H1 (cell line): ENCODE measurements around the gene KLHL29. TPM values are rescaled to one million over a fixed set of nuclear protein-coding genes. Genes with fewer than 3 reads are reported as not detected.
A peak's percentile ranks its signal among the peaks of the same experiment; 100 is the strongest.

Experiments
- CTCF ChIA-PET: fragments of 300-600 bp; sonication (Branson Sonifier 250); formaldehyde crosslinking; loops from one replicate; lab custom pipeline; 2021; ENCODE audit not compliant: partially characterized antibody; lab: Charles Lee
- POLR2A ChIA-PET: fragments of 300-600 bp; sonication (Branson Sonifier 250); formaldehyde crosslinking; loops from one replicate; lab custom pipeline; 2021; ENCODE audit warnings: inconsistent platforms; ENCODE audit not compliant: partially characterized antibody; lab: Charles Lee
- DNase-seq, 2 experiments: peaks; one replicate each; pipeline versions ENCODE4 v3.0.0 to v3.0.0-alpha.2; 2010 to 2022; ENCODE audit warnings: low spot score in 2 of 2, low read depth in 1 of 2, mixed read lengths in 1 of 2
- FAIRE-seq: peaks from 2 replicates; lab custom pipeline; 2011; peaks lifted over from hg19 to GRCh38; lab: Jason Lieb, UNC
- H2AFZ ChIP-seq: 2 replicates; pipeline ENCODE4 v1.8.1; 2012; ENCODE audit warnings: low read length, inconsistent platforms
- H2AK5ac ChIP-seq: 2 replicates; pipeline ENCODE4 v1.6.1; 2013; ENCODE audit warnings: low read depth, low read length
- H2BK120ac ChIP-seq: replicated peaks from 2 replicates; pipeline ENCODE3; 2013; ENCODE audit warnings: low read depth, low read length, inconsistent platforms
- H2BK12ac ChIP-seq: 2 replicates; pipeline ENCODE4 v1.6.1; 2013; ENCODE audit warnings: low read depth, low read length
- H2BK15ac ChIP-seq: 2 replicates; pipeline ENCODE4 v1.6.1; 2013; ENCODE audit warnings: low read length
- H2BK20ac ChIP-seq: 2 replicates; pipeline ENCODE4 v1.6.1; 2013; ENCODE audit warnings: low read length
- H2BK5ac ChIP-seq: 2 replicates; pipeline ENCODE4 v1.6.1; 2013; ENCODE audit warnings: low read depth, low read length
- H3K14ac ChIP-seq: 2 replicates; pipeline ENCODE4 v1.6.1; 2013; ENCODE audit warnings: inconsistent platforms; ENCODE audit not compliant: insufficient read length
- H3K18ac ChIP-seq: 2 replicates; pipeline ENCODE4 v1.6.1; 2013; ENCODE audit warnings: low read length; ENCODE audit errors: extremely low read depth
- H3K23ac ChIP-seq: 2 replicates; pipeline ENCODE4 v1.6.1; 2013; ENCODE audit warnings: inconsistent platforms; ENCODE audit not compliant: insufficient read length
- H3K23me2 ChIP-seq: 2 replicates; pipeline ENCODE4 v1.6.1; 2013; ENCODE audit warnings: low read depth, low read length
- H3K27ac ChIP-seq: 2 replicates; pipeline ENCODE4 v1.6.1; 2011; ENCODE audit warnings: low read depth, low read length, inconsistent platforms
- H3K27me3 ChIP-seq, 4 experiments: replicated peaks in 1 of 4; 1 replicate in 1 of 4; 2 replicates in 3 of 4; pipeline versions ENCODE4 v1.6.1 to v1.8.1; 2011 to 2013; ENCODE audit warnings: low read length in 3 of 4, mild to moderate bottlenecking in 3 of 4, inconsistent platforms in 2 of 4, mixed read lengths in 2 of 4, moderate library complexity in 1 of 4; ENCODE audit not compliant: control insufficient read depth in 3 of 4, insufficient read depth in 3 of 4; ENCODE audit errors: extremely low read depth in 1 of 4
- H3K36me3 ChIP-seq, 4 experiments: 2 replicates each; pipeline versions ENCODE4 v1.6.1 to v1.8.1; 2011 to 2013; ENCODE audit warnings: mild to moderate bottlenecking in 4 of 4, low read length in 3 of 4, moderate library complexity in 2 of 4, control low read depth in 1 of 4, inconsistent platforms in 1 of 4; ENCODE audit not compliant: insufficient read depth in 4 of 4, control insufficient read depth in 2 of 4
- H3K4ac ChIP-seq: replicated peaks from 2 replicates; pipeline ENCODE3; 2013; ENCODE audit warnings: low read length, low read depth, mixed read lengths, inconsistent platforms; ENCODE audit not compliant: insufficient read length
- H3K4me1 ChIP-seq, 4 experiments: replicated peaks in 1 of 4; 1 replicate in 1 of 4; 2 replicates in 3 of 4; pipeline versions ENCODE4 v1.6.1 to v1.8.1; 2011 to 2013; ENCODE audit warnings: low read length in 3 of 4, inconsistent platforms in 2 of 4, mixed read lengths in 1 of 4; ENCODE audit not compliant: insufficient read depth in 4 of 4, control insufficient read depth in 3 of 4
- H3K4me2 ChIP-seq, 2 experiments: 2 replicates each; pipeline versions ENCODE4 v1.6.1 to v1.8.1; 2011 to 2013; ENCODE audit warnings: low read depth in 2 of 2, low read length in 2 of 2, control low read depth in 1 of 2, inconsistent platforms in 1 of 2, mild to moderate bottlenecking in 1 of 2; ENCODE audit not compliant: insufficient read depth in 1 of 2
- H3K4me3 ChIP-seq, 4 experiments: fragments of 200-600, 300-600 bp in 1 of 4; sonication (generic), shearing (Covaris generic), sonication (Bioruptor Twin) in 1 of 4; 2 replicates each; pipeline versions ENCODE4 v1.5.1 to v1.8.1; 2011 to 2016; ENCODE audit warnings: low read length in 4 of 4, low read depth in 3 of 4, control low read depth in 2 of 4, inconsistent platforms in 2 of 4, mild to moderate bottlenecking in 2 of 4, mixed read lengths in 1 of 4, moderate library complexity in 1 of 4; ENCODE audit not compliant: insufficient read depth in 2 of 4; ENCODE audit errors: extremely low read depth in 1 of 4
- H3K56ac ChIP-seq: replicated peaks from 2 replicates; pipeline ENCODE3; 2013; ENCODE audit warnings: low read depth, mild to moderate bottlenecking, mixed read lengths, low read length, inconsistent platforms; ENCODE audit not compliant: insufficient read length
- H3K79me1 ChIP-seq: 2 replicates; pipeline ENCODE4 v1.6.1; 2013; ENCODE audit warnings: low read depth, low read length, control low read depth
- H3K79me2 ChIP-seq, 2 experiments: 2 replicates each; pipeline versions ENCODE4 v1.6.1 to v1.8.1; 2012 to 2013; ENCODE audit warnings: low read length in 2 of 2, mild to moderate bottlenecking in 2 of 2, inconsistent platforms in 1 of 2; ENCODE audit not compliant: insufficient read depth in 2 of 2, control insufficient read depth in 1 of 2
- H3K9ac ChIP-seq, 4 experiments: replicated peaks in 1 of 4; 1 replicate in 1 of 4; 2 replicates in 3 of 4; pipeline versions ENCODE4 v1.6.1 to v1.8.1; 2011 to 2013; ENCODE audit warnings: low read depth in 3 of 4, low read length in 3 of 4, control low read depth in 2 of 4, mild to moderate bottlenecking in 2 of 4, moderate library complexity in 2 of 4, inconsistent platforms in 1 of 4; ENCODE audit errors: extremely low read depth in 1 of 4
- H3K9me3 ChIP-seq, 2 experiments: 2 replicates each; pipeline versions ENCODE4 v1.6.1 to v1.8.1; 2012 to 2013; ENCODE audit warnings: mild to moderate bottlenecking in 2 of 2, moderate library complexity in 2 of 2, control low read depth in 1 of 2, inconsistent platforms in 1 of 2, low read depth in 1 of 2, low read length in 1 of 2, mixed read lengths in 1 of 2; ENCODE audit not compliant: insufficient read depth in 2 of 2
- H4K20me1 ChIP-seq, 2 experiments: replicated peaks in 1 of 2; 2 replicates each; pipeline versions ENCODE3 to v1.8.1; 2011 to 2013; ENCODE audit warnings: inconsistent platforms in 2 of 2, low read length in 2 of 2, mild to moderate bottlenecking in 1 of 2; ENCODE audit not compliant: insufficient read depth in 2 of 2, control insufficient read depth in 1 of 2
- H4K5ac ChIP-seq: 2 replicates; pipeline ENCODE4 v1.6.1; 2013; ENCODE audit warnings: low read length, low read depth, mixed read lengths, inconsistent platforms; ENCODE audit not compliant: insufficient read length
- H4K8ac ChIP-seq: 2 replicates; pipeline ENCODE4 v1.8.0; 2013; ENCODE audit warnings: mild to moderate bottlenecking, moderate library complexity, low read length, inconsistent platforms; ENCODE audit not compliant: insufficient read depth; ENCODE audit errors: extremely low read depth
- H4K91ac ChIP-seq: replicated peaks from 2 replicates; pipeline ENCODE3; 2013; ENCODE audit warnings: low read length, mixed read lengths, inconsistent platforms; ENCODE audit not compliant: insufficient read length
- ASH2L ChIP-seq: fragments of 200-600, 300-600 bp; sonication (generic); IDR thresholded peaks from one replicate; pipeline ENCODE4 v1.7.1; 2017; ENCODE audit warnings: low read length
- CEBPB ChIP-seq: IDR thresholded peaks from 2 replicates; pipeline ENCODE4 v1.6.1; 2012; ENCODE audit warnings: low read depth, low read length
- RAD21 ChIP-seq, 2 experiments: IDR thresholded peaks in 1 of 2; conservative IDR thresholded peaks in 1 of 2; 2 replicates each; pipeline ENCODE4 v1.6.1; 2011; ENCODE audit warnings: low read depth in 2 of 2, low read length in 2 of 2, improper control_type of control experiment in 1 of 2, inconsistent platforms in 1 of 2, mild to moderate bottlenecking in 1 of 2, moderate library complexity in 1 of 2
- SAP30 ChIP-seq: fragments of 300-600 bp; sonication (generic); IDR thresholded peaks from 2 replicates; pipeline ENCODE4 v1.7.1; 2012; ENCODE audit warnings: low read length, moderate library complexity, mild to moderate bottlenecking, inconsistent platforms; ENCODE audit not compliant: insufficient read depth, insufficient replicate concordance
- SIRT6 ChIP-seq: IDR thresholded peaks from one replicate; pipeline ENCODE4 v1.7.1; 2012; ENCODE audit warnings: low read length, inconsistent platforms
- SUZ12 ChIP-seq: fragments of 200-600 bp; sonication (generic); IDR thresholded peaks from 2 replicates; pipeline ENCODE4 v1.6.1; 2012; ENCODE audit warnings: mild to moderate bottlenecking, inconsistent platforms, low read length, moderate library complexity, mixed read lengths
- YY1 ChIP-seq: IDR thresholded peaks from 2 replicates; pipeline ENCODE4 v1.6.1; 2011; ENCODE audit warnings: low read depth, mild to moderate bottlenecking, low read length
- WGBS, 2 experiments: shearing (Covaris generic) in 1 of 2; methylation state at CpG; one replicate each; pipeline versions ENCODE4 v1.1.6 to v1.1.7; 2013 to 2015; ENCODE audit warnings: low lambda C conversion rate in 2 of 2, mixed read lengths in 2 of 2, inconsistent platforms in 1 of 2, low coverage in 1 of 2, missing lambda C conversion rate in 1 of 2; ENCODE audit not compliant: insufficient replicate concordance in 2 of 2, insufficient coverage in 1 of 2, insufficient read length in 1 of 2; ENCODE audit errors: extremely low coverage in 1 of 2, missing lambda C conversion rate in 1 of 2; 5-methylcytosine and 5-hydroxymethylcytosine counted together
- polyA plus RNA-seq, 7 experiments: library from polyadenylated mRNA; depleted of rRNA in 3 of 7; stranded (reverse) in 5 of 7; unstranded in 2 of 7; fragments of >200 nt in 5 of 7; fragments of 200-250 nt in 2 of 7; gene quantifications; 1 replicate in 5 of 7; 2 replicates in 1 of 7; 4 replicates in 1 of 7; pipeline versions ENCODE4 v1.2.1 to v1.2.3, GENCODE V29; 2011 to 2013; ENCODE audit warnings: missing spikeins in 2 of 7, mixed read lengths in 2 of 7
- total RNA-seq: library from RNA; stranded (reverse); fragmentation: NEBNext Ultra II Directional; extraction: Animal tissue kit (Norgen Biotek cat#: 25700); gene quantifications from 2 replicates; pipeline ENCODE4 v1.2.1, GENCODE V29; 2021

KLHL29 gene
- total and polyA plus RNA-seq, 2 of the 8 experiments (the other 6 are each of a cell fraction or from before 2014, with no cell fraction given) = 1.1 to 4.7 TPM

DNA sequence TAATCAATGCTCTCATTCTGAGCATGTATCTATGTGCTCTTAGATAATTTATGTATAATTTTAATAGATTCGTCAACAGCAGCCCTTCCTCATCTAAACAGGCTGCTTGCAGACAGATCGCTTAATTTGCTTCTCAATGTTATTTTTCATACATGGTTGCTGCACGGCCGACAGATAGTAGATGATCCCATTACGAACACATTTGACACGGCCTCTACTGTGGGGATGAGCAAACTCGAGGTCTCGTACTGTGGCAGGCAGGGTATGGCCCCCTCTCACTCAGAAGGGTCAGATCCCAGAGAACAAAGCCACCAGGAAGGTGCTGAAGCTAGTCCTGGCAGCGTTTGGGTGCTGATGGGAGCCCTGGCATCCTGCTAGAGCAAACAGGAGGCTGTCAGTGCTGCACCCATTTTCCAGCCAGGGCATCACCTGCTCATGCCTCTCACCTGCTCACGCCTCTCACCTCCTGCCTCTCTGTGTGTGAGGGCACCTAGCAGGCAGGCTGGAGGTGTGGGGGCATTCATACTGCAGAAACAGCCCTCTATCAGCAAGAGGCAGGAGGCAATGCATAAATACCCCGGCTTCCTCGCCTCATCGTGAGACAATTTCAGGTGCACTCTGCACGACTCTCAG, 80.0 kb downstream of the KLHL29 start:
- Histone ChIP-seq H4K5ac (no peak overlapping the region), H3K36me3 (no peaks in the 10 kb centered on the region), H3K4me1 (no peaks in the 10 kb centered on the region), H2BK20ac (no peak overlapping the region), H3K9me3 (no peaks in the 10 kb centered on the region), H3K79me2 (no peaks in the 10 kb centered on the region), H2BK5ac (no peak overlapping the region), H4K91ac (no peak overlapping the region), H3K4me3 (no peak overlapping the region), H3K4ac (no peak overlapping the region), H3K23ac (no peak overlapping the region), H4K8ac (no peak overlapping the region), H3K14ac (no peak overlapping the region), H3K18ac (no peak overlapping the region), H2BK15ac (peak overlapping the region; percentile 61; the same call in 1 of the 2 replicates), H4K20me1 (no peaks in the 10 kb centered on the region), H3K4me2 (no peak overlapping the region), H3K9ac (no peak overlapping the region), H3K79me1 (no peaks in the 10 kb centered on the region), H3K27me3 (no peaks in the 10 kb centered on the region), H3K23me2 (no peaks in the 10 kb centered on the region), H2AFZ (no peak overlapping the region), H3K56ac (no peak overlapping the region), H2AK5ac (no peak overlapping the region), H2BK120ac (no peak overlapping the region), H3K27ac (no peak overlapping the region), H2BK12ac (no peak overlapping the region)
- no peak for FAIRE-seq
- ChIA-PET POLR2A (no interaction called here), CTCF (no interaction called here)
- WGBS, 2 experiments = 86% methylated on average over 14 of the region's 14 CpGs; no CpG with 5 or more reads in 1 of the 2 experiments
- TF ChIP-seq CEBPB (no peak), SUZ12 (no peak), RAD21 (IDR thresholded peaks at IDR 0.05 in 1 of 2, conservative IDR thresholded peaks at IDR 0.05 in 1 of 2; ENCODE audit: low read depth in 2 of 2, low read length in 2 of 2) (no peak), SAP30 (no peak), ASH2L (no peak), SIRT6 (no peak), YY1 (no peak)
- DNase-seq = no peak
